ENCODE results near the gene TNFRSF19.

TNFRSF19 gene

GRCh38 chr13:23563085-23563845 lies 6.9 kb upstream of the TNFRSF19 start:
- DNase-seq (ENCODE audit: low spot score): no peak
- in situ Hi-C loops (cut with MboI; ENCODE audit: low pct_unique_long_range_greater_than_20kb, low sequenced_read_pairs, unreplicated experiment): no loop called here

DNA sequence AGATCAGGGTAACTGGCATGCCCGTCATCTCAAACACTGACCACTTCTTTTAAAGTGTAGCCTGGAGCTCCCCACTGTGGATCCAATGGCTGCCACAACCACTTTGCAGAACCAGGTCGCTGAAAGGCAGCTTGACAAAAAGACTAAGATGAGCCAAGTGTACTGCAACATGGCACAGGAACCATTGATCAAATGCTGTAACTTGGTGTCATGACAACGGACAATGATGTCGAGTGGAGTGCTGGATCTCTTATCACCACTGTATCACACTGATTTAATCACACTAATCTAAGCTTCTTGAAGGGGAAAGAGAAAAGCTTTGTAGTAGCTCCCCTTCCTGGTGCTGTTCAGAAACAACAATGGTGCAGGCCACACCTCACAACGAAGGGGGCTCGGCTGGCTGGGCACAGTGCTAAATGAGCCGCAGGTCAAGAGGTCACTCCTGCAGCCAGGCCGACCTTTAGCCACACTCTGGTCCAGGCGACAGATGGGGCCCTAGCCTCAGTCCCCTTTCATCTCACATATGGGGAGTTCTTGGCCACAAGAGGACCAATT lies 2.2 kb upstream of the TNFRSF19 start:
- DNase-seq (ENCODE audit: low spot score): no peak
- in situ Hi-C loops (cut with MboI; ENCODE audit: low pct_unique_long_range_greater_than_20kb, low sequenced_read_pairs, unreplicated experiment): no loop called here
- TF ChIP-seq, protein P1, sequence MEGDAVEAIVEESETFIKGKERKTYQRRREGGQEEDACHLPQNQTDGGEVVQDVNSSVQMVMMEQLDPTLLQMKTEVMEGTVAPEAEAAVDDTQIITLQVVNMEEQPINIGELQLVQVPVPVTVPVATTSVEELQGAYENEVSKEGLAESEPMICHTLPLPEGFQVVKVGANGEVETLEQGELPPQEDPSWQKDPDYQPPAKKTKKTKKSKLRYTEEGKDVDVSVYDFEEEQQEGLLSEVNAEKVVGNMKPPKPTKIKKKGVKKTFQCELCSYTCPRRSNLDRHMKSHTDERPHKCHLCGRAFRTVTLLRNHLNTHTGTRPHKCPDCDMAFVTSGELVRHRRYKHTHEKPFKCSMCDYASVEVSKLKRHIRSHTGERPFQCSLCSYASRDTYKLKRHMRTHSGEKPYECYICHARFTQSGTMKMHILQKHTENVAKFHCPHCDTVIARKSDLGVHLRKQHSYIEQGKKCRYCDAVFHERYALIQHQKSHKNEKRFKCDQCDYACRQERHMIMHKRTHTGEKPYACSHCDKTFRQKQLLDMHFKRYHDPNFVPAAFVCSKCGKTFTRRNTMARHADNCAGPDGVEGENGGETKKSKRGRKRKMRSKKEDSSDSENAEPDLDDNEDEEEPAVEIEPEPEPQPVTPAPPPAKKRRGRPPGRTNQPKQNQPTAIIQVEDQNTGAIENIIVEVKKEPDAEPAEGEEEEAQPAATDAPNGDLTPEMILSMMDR (IDR thresholded peaks at IDR 0.05; ENCODE audit: extremely low read depth, insufficient read depth, missing control alignments): peak; percentile 23

More at GRCh38 chr13:23563085-23563845, 6.9 kb upstream of the TNFRSF19 start:
- TF ChIP-seq, protein P1 (IDR thresholded peaks at IDR 0.05; ENCODE audit: extremely low read depth, insufficient read depth, missing control alignments): no peak

GRCh38 chr13:23570921-23571315 lies 706 bp downstream of the TNFRSF19 start:
- DNase-seq (ENCODE audit: low spot score): no peak
- in situ Hi-C loops (cut with MboI; ENCODE audit: low pct_unique_long_range_greater_than_20kb, low sequenced_read_pairs, unreplicated experiment): no loop called here
- TF ChIP-seq, protein P1 (IDR thresholded peaks at IDR 0.05; ENCODE audit: extremely low read depth, insufficient read depth, missing control alignments): no peak

DNA sequence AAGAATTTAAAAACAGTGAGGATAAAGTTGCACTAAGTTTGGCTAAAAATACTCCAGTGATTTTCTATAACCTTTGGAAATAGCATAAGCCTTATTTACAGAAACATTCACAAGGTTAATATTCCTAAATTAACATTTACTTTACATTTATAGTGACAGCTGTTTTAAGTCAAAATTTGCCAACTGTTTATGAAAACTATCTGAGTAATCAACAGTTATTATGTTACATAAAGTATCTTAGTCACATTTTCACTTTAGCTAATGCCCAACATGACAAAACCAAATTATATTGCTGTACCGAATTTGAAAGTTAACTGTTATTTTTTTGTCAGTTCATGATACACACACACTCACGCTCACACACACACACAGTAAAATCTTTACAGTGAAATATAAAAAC lies 1.2 kb downstream of the TNFRSF19 start:
- TF ChIP-seq, protein P1 (IDR thresholded peaks at IDR 0.05; ENCODE audit: extremely low read depth, insufficient read depth, missing control alignments): no peak
- in situ Hi-C loops (cut with MboI; ENCODE audit: low pct_unique_long_range_greater_than_20kb, low sequenced_read_pairs, unreplicated experiment): no loop called here
- no peak for DNase-seq (ENCODE audit: low spot score)

- no peak for DNase-seq (ENCODE audit: low spot score)
- in situ Hi-C loops (cut with MboI; ENCODE audit: low pct_unique_long_range_greater_than_20kb, low sequenced_read_pairs, unreplicated experiment): no loop called here
- TF ChIP-seq, protein P1 (IDR thresholded peaks at IDR 0.05; ENCODE audit: extremely low read depth, insufficient read depth, missing control alignments): no peak
Observed at GRCh38 chr13:23572836-23573235, 2.6 kb downstream of the TNFRSF19 start.

DNA sequence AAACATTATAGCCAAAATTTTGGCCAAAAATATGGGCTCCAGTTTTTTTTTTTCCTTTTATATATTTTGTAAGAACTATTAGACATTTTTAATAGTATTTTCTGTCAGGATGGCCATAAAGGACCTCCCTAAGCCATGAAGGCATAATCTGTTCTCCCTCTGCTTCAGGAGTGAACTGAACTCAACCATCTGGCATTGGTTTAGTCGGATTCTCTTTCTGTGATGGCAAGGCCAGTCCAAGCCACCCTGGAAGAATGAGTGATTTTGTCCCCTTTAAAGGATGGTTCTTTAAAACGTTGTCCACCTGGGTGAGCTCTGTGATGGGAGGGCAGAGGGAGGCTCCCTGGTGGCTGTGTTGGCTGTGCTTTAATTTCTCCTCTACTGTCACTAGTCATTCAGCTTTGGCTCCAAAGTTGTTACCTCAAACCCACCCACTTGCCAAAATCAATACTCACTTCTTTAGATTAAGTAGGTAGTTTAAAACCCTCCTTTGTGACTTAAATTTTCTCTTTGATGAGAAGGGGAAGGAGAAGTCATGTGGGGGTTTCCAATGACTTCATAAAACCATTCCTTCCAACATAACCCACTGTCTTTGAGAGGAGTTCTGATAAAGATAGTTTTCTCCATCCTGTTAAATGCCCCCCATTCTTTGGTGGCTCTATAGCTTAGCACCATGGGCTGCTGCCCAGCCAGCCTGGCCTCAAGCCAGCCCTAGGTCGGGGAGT lies 4.4 kb downstream of the TNFRSF19 start:
- in situ Hi-C loops (cut with MboI; ENCODE audit: low pct_unique_long_range_greater_than_20kb, low sequenced_read_pairs, unreplicated experiment): no loop called here
- TF ChIP-seq, protein P1 (IDR thresholded peaks at IDR 0.05; ENCODE audit: extremely low read depth, insufficient read depth, missing control alignments): no peak

More for the DNA sequence above, 4.4 kb downstream of the TNFRSF19 start:
- DNase-seq (ENCODE audit: low spot score): no peak
